ENCODE measurements around the gene WSCD2. TPM values are rescaled to one million over a fixed set of nuclear protein-coding genes. Genes with fewer than 3 reads are reported as not detected.

The WSCD2 gene
- polyA plus RNA-seq, 1 donor from 2014 or later = 5.8 TPM

DNA sequence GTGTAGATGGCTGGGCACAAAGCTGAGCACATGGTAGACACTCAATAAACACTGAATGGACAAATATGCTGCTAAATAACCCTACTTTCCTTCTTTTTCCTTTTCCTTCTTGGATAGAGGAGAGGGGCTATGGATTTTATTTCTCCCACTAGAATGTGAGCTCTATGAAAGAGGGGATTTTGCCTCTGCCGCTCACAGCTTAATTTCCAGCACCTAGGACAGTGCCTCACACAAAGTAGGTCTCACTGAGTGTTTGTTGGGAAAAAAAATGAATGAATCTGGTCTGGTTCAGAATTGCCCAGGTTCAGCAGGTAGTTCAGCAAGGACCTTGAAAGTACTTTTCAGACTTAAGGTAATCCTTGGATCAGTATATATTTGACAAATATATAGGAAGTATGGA, 65.5 kb downstream of the WSCD2 start:
- Histone ChIP-seq H3K4me3 (ENCODE audit: low read length) (no peak overlapping the region), H2AFZ (ENCODE audit: low read depth, low read length) (no peak overlapping the region), H3K9ac (ENCODE audit: low read length) (no peak overlapping the region), H3K27ac (ENCODE audit: low read length) (no peak overlapping the region), H3K79me2 (replicated peaks; ENCODE audit: insufficient read depth, low read length) (no peaks in the 10 kb centered on the region), H4K20me1 (ENCODE audit: insufficient read depth) (no peaks in the 10 kb centered on the region), H3K4me2 (ENCODE audit: low read length) (no peak overlapping the region), H3F3A (ENCODE audit: insufficient read depth, low read length, poor library complexity, severe bottlenecking) (no peaks in the 10 kb centered on the region), H3K9me2 (ENCODE audit: insufficient read depth, low read length) (no peaks in the 10 kb centered on the region), H3K27me3 (ENCODE audit: insufficient read depth, low read depth, low read length) (no peaks in the 10 kb centered on the region), H3K36me3 (ENCODE audit: insufficient read depth, low read length) (no peaks in the 10 kb centered on the region), H3K9me3 (ENCODE audit: low read length) (no peaks in the 10 kb centered on the region)
- no peak for TF ChIP-seq TAF1 (IDR thresholded peaks at IDR 0.05; ENCODE audit: low read depth)
- TF ChIP-seq, protein P1, sequence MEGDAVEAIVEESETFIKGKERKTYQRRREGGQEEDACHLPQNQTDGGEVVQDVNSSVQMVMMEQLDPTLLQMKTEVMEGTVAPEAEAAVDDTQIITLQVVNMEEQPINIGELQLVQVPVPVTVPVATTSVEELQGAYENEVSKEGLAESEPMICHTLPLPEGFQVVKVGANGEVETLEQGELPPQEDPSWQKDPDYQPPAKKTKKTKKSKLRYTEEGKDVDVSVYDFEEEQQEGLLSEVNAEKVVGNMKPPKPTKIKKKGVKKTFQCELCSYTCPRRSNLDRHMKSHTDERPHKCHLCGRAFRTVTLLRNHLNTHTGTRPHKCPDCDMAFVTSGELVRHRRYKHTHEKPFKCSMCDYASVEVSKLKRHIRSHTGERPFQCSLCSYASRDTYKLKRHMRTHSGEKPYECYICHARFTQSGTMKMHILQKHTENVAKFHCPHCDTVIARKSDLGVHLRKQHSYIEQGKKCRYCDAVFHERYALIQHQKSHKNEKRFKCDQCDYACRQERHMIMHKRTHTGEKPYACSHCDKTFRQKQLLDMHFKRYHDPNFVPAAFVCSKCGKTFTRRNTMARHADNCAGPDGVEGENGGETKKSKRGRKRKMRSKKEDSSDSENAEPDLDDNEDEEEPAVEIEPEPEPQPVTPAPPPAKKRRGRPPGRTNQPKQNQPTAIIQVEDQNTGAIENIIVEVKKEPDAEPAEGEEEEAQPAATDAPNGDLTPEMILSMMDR (IDR thresholded peaks at IDR 0.05; ENCODE audit: poor library complexity, severe bottlenecking) = no peak

DNA sequence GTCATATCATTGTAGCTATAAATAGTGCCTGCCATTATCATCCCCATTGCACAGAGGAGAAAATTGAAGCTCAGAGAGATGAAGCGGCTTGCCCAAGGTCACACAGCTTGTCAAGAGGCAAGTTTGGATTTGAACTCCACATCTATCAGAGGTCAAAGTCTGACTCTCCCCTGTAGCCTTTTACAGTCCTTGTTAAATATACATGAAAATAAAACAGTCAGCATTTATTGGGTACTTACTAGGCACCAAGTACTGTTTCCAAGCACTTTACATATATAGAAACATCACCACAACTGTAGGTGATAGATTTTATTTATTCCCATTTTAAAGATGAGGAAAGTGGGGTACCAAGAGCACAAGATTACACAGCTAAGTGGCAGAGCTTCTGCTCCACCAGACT, 67.2 kb downstream of the WSCD2 start:
- no peaks in the 10 kb centered on the region for H3K79me2 ChIP-seq (replicated peaks; ENCODE audit: insufficient read depth, low read length)
- H4K20me1 ChIP-seq (ENCODE audit: insufficient read depth) = no peaks in the 10 kb centered on the region
- no peaks in the 10 kb centered on the region for H3K36me3 ChIP-seq (ENCODE audit: insufficient read depth, low read length)
- H3K27ac ChIP-seq (ENCODE audit: low read length) = no peak overlapping the region
- TF ChIP-seq SMC3 (conservative IDR thresholded peaks at IDR 0.05; ENCODE audit: poor library complexity) = no peak
- no peak for TF ChIP-seq EZH2 (IDR thresholded peaks at IDR 0.05; ENCODE audit: borderline replicate concordance, insufficient read depth, low read length, poor library complexity, severe bottlenecking)
- TF ChIP-seq REST (IDR thresholded peaks at IDR 0.05; ENCODE audit: borderline replicate concordance) = no peak
- no peak for TF ChIP-seq TAF1 (IDR thresholded peaks at IDR 0.05; ENCODE audit: low read depth)
- no peak for TF ChIP-seq MXI1 (conservative IDR thresholded peaks at IDR 0.05; ENCODE audit: poor library complexity, severe bottlenecking)
- no peak for TF ChIP-seq EP300 (conservative IDR thresholded peaks at IDR 0.05; ENCODE audit: poor library complexity, severe bottlenecking)
- no peak for TF ChIP-seq POLR2AphosphoS5 (IDR thresholded peaks at IDR 0.05)
- TF ChIP-seq, protein P1 (IDR thresholded peaks at IDR 0.05; ENCODE audit: poor library complexity, severe bottlenecking) = no peak
- no peak for TF ChIP-seq RAD21 (conservative IDR thresholded peaks at IDR 0.05)
- no peak overlapping the region for H3K4me2 ChIP-seq (ENCODE audit: low read length)
- H3K9ac ChIP-seq (ENCODE audit: low read length) = no peak overlapping the region
- H3K4me3 ChIP-seq (ENCODE audit: low read length) = no peak overlapping the region
- no peaks in the 10 kb centered on the region for H3K9me2 ChIP-seq (ENCODE audit: insufficient read depth, low read length)
- H3K9me3 ChIP-seq (ENCODE audit: low read length) = no peaks in the 10 kb centered on the region
- no peak overlapping the region for H2AFZ ChIP-seq (ENCODE audit: low read depth, low read length)
- no peaks in the 10 kb centered on the region for H3F3A ChIP-seq (ENCODE audit: insufficient read depth, low read length, poor library complexity, severe bottlenecking)
- H3K27me3 ChIP-seq (ENCODE audit: insufficient read depth, low read depth, low read length) = no peaks in the 10 kb centered on the region

All from neural cell (in vitro differentiated cells).